ENCODE data around the gene AGAP3.

GRCh38 chr7:151124481-151124880 lies 38.2 kb downstream of the AGAP3 start:
- TF ChIP-seq, protein P1, sequence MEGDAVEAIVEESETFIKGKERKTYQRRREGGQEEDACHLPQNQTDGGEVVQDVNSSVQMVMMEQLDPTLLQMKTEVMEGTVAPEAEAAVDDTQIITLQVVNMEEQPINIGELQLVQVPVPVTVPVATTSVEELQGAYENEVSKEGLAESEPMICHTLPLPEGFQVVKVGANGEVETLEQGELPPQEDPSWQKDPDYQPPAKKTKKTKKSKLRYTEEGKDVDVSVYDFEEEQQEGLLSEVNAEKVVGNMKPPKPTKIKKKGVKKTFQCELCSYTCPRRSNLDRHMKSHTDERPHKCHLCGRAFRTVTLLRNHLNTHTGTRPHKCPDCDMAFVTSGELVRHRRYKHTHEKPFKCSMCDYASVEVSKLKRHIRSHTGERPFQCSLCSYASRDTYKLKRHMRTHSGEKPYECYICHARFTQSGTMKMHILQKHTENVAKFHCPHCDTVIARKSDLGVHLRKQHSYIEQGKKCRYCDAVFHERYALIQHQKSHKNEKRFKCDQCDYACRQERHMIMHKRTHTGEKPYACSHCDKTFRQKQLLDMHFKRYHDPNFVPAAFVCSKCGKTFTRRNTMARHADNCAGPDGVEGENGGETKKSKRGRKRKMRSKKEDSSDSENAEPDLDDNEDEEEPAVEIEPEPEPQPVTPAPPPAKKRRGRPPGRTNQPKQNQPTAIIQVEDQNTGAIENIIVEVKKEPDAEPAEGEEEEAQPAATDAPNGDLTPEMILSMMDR (IDR thresholded peaks at IDR 0.05) = no peak
- TF ChIP-seq EP300 (IDR thresholded peaks at IDR 0.05) = no peak
- TF ChIP-seq POLR2A (IDR thresholded peaks at IDR 0.05) = no peak

Data from ovary (tissue), 3 donors.